Osteocyte (in vitro differentiated cells): ENCODE data around the gene PRAMEF1. TPM values are rescaled to one million over a fixed set of nuclear protein-coding genes. Genes with fewer than 3 reads are reported as not detected.

ENCODE experiments used
- DNase-seq: peaks from one replicate; pipeline ENCODE4 v3.0.0; 2021; ENCODE audit warnings: mixed read lengths; ENCODE audit not compliant: unreplicated experiment; ENCODE audit errors: extremely low spot score
- H3K27ac Mint-ChIP-seq: one replicate; pipeline ENCODE4 v1.8.0; 2021; ENCODE audit warnings: mild to moderate bottlenecking, mixed read lengths; ENCODE audit not compliant: unreplicated experiment
- H3K27me3 Mint-ChIP-seq: one replicate; pipeline ENCODE4 v1.8.0; 2021; ENCODE audit warnings: mixed read lengths; ENCODE audit not compliant: unreplicated experiment
- H3K36me3 Mint-ChIP-seq: one replicate; pipeline ENCODE4 v1.8.0; 2021; ENCODE audit warnings: mixed read lengths; ENCODE audit not compliant: unreplicated experiment
- H3K4me1 Mint-ChIP-seq: one replicate; pipeline ENCODE4 v1.8.0; 2021; ENCODE audit warnings: mixed read lengths; ENCODE audit not compliant: unreplicated experiment
- H3K4me3 Mint-ChIP-seq: one replicate; pipeline ENCODE4 v1.8.0; 2021; ENCODE audit warnings: mild to moderate bottlenecking, moderate library complexity, mixed read lengths; ENCODE audit not compliant: unreplicated experiment
- H3K9me3 Mint-ChIP-seq: one replicate; pipeline ENCODE4 v1.8.0; 2021; ENCODE audit warnings: mixed read lengths; ENCODE audit not compliant: unreplicated experiment
- CTCF ChIP-seq: fragments of 200-600 bp; sonication (generic); IDR thresholded peaks from 2 replicates; pipeline ENCODE4 v1.5.0; 2021; ENCODE audit warnings: antibody characterized with exemption, mild to moderate bottlenecking, moderate library complexity
- total RNA-seq: library from RNA; stranded (reverse); gene quantifications from 2 replicates; pipeline ENCODE4 v1.2.1, GENCODE V29; 2021

The PRAMEF1 gene
- total RNA-seq, 1 donor from 2014 or later: not detected

- H3K27me3 Mint-ChIP-seq: peaks cover 9% of the 10 kb centered on the region
These were observed 36.5 kb upstream of the PRAMEF1 start for GRCh38 chr1:12754738-12755137.

GRCh38 chr1:12756273-12756672, 34.9 kb upstream of the PRAMEF1 start:
- H3K27ac Mint-ChIP-seq: no peak overlapping the region
- H3K4me1 Mint-ChIP-seq: no peaks in the 10 kb centered on the region
- no peak for TF ChIP-seq CTCF
- DNase-seq: no peak
- H3K4me3 Mint-ChIP-seq: no peak overlapping the region
- H3K9me3 Mint-ChIP-seq: no peaks in the 10 kb centered on the region
- H3K36me3 Mint-ChIP-seq: no peaks in the 10 kb centered on the region
- peaks cover 4% of the 10 kb centered on the region for H3K27me3 Mint-ChIP-seq

More at GRCh38 chr1:12754738-12755137, 36.5 kb upstream of the PRAMEF1 start:
- DNase-seq: no peak
- no peak for TF ChIP-seq CTCF
- H3K4me1 Mint-ChIP-seq: no peaks in the 10 kb centered on the region
- H3K9me3 Mint-ChIP-seq: peaks cover 9% of the 10 kb centered on the region
- no peak overlapping the region for H3K27ac Mint-ChIP-seq
- H3K4me3 Mint-ChIP-seq: no peak overlapping the region
- no peaks in the 10 kb centered on the region for H3K36me3 Mint-ChIP-seq

GRCh38 chr1:12756768-12757413, 34.3 kb upstream of the PRAMEF1 start:
- Mint-ChIP-seq H3K27me3 (peaks cover 4% of the 10 kb centered on the region), H3K4me3 (no peak overlapping the region), H3K36me3 (no peaks in the 10 kb centered on the region), H3K27ac (no peak overlapping the region), H3K4me1 (no peaks in the 10 kb centered on the region), H3K9me3 (no peaks in the 10 kb centered on the region)
- no peak for DNase-seq
- TF ChIP-seq CTCF: no peak

- no peak for TF ChIP-seq CTCF
- Mint-ChIP-seq H3K27ac (no peak overlapping the region), H3K27me3 (peaks cover 4% of the 10 kb centered on the region), H3K36me3 (no peaks in the 10 kb centered on the region), H3K4me3 (no peak overlapping the region), H3K4me1 (no peaks in the 10 kb centered on the region), H3K9me3 (no peaks in the 10 kb centered on the region)
- no peak for DNase-seq
These were observed 33.4 kb upstream of the PRAMEF1 start for GRCh38 chr1:12757836-12758235.

GRCh38 chr1:12760256-12760795, 30.9 kb upstream of the PRAMEF1 start:
- DNase-seq: no peak
- H3K27ac Mint-ChIP-seq: no peak overlapping the region
- TF ChIP-seq CTCF: no peak
- H3K9me3 Mint-ChIP-seq: no peaks in the 10 kb centered on the region
- H3K36me3 Mint-ChIP-seq: no peaks in the 10 kb centered on the region
- H3K4me1 Mint-ChIP-seq: no peaks in the 10 kb centered on the region
- no peaks in the 10 kb centered on the region for H3K27me3 Mint-ChIP-seq
- no peak overlapping the region for H3K4me3 Mint-ChIP-seq
